CD4-positive, CD25-positive, alpha-beta regulatory T cell (primary cell): ENCODE results near the gene AATK. TPM values are rescaled to one million over a fixed set of nuclear protein-coding genes. Genes with fewer than 3 reads are reported as not detected.
A peak's percentile ranks its signal among the peaks of the same experiment; 100 is the strongest.

ENCODE experiments used
- ATAC-seq, 2 donors: fragments of 150-1000 bp; cut with Tn5 transposase; one replicate each; pipeline ENCODE4 v1.10.0; 2021; ENCODE audit warnings: low read depth in 2 of 2, moderate number of reproducible peaks in 2 of 2, moderate library complexity in 1 of 2
- DNase-seq, 3 donors: peaks; one replicate each; pipeline versions ENCODE4 v3.0.0 to v3.0.0-alpha.2; 2012 to 2022; ENCODE audit warnings: mixed read lengths in 1 of 3
- H3K27ac ChIP-seq: one replicate; pipeline ENCODE4 v1.7.0; 2013; ENCODE audit warnings: mild to moderate bottlenecking, low read length; ENCODE audit not compliant: insufficient read depth, poor library complexity, severe bottlenecking
- H3K27me3 ChIP-seq: one replicate; pipeline ENCODE4 v1.7.0; 2013; ENCODE audit warnings: low read length; ENCODE audit not compliant: control insufficient read depth, insufficient read depth
- H3K36me3 ChIP-seq: one replicate; pipeline ENCODE4 v1.7.0; 2013; ENCODE audit warnings: mild to moderate bottlenecking, low read length, moderate library complexity; ENCODE audit not compliant: control insufficient read depth, insufficient read depth
- H3K4me1 ChIP-seq: 2 replicates; pipeline ENCODE4 v1.7.0; 2013; ENCODE audit warnings: mild to moderate bottlenecking, low read length; ENCODE audit not compliant: insufficient read depth, control insufficient read depth, poor library complexity, severe bottlenecking
- H3K4me3 ChIP-seq: one replicate; pipeline ENCODE4 v1.7.0; 2013; ENCODE audit warnings: low read depth, mild to moderate bottlenecking, low read length, moderate library complexity
- H3K9me3 ChIP-seq, 2 experiments: 1 replicate in 1 of 2; 2 replicates in 1 of 2; pipeline ENCODE4 v1.7.0; 2013; ENCODE audit warnings: low read length in 2 of 2, mild to moderate bottlenecking in 1 of 2, moderate library complexity in 1 of 2; ENCODE audit not compliant: control insufficient read depth in 2 of 2
- H3K27ac Mint-ChIP-seq, 3 donors: one replicate each; pipeline ENCODE4 v1.8.0; 2020 to 2022; ENCODE audit warnings: mild to moderate bottlenecking in 3 of 3, mixed read lengths in 3 of 3, moderate library complexity in 2 of 3
- H3K27me3 Mint-ChIP-seq: one replicate; pipeline ENCODE4 v1.8.0; 2022; ENCODE audit warnings: mild to moderate bottlenecking, mixed read lengths
- H3K36me3 Mint-ChIP-seq: one replicate; pipeline ENCODE4 v1.8.0; 2020; ENCODE audit warnings: mixed read lengths
- H3K4me1 Mint-ChIP-seq, 4 donors: one replicate each; pipeline ENCODE4 v1.8.0; 2020 to 2022; ENCODE audit warnings: mixed read lengths in 4 of 4, mild to moderate bottlenecking in 1 of 4
- H3K4me3 Mint-ChIP-seq, 4 donors: one replicate each; pipeline ENCODE4 v1.8.0; 2020 to 2022; ENCODE audit warnings: mild to moderate bottlenecking in 4 of 4, mixed read lengths in 4 of 4, moderate library complexity in 3 of 4
- H3K9me3 Mint-ChIP-seq, 7 donors: one replicate each; pipeline ENCODE4 v1.8.0; 2020 to 2022; ENCODE audit warnings: mixed read lengths in 7 of 7, mild to moderate bottlenecking in 3 of 7, moderate library complexity in 2 of 7
- polyA plus RNA-seq, 4 donors: library from polyadenylated mRNA; unstranded; fragments of 300-500 nt; fragmentation: Illumina TruSeq; gene quantifications; one replicate each; pipeline ENCODE4 v1.2.3, GENCODE V29; 2021
- total RNA-seq: library from RNA; stranded (reverse); gene quantifications from one replicate; pipeline ENCODE4 v1.2.3, GENCODE V29; 2022

AATK gene
- total and polyA plus RNA-seq, 5 donors from 2014 or later: 0.03 to 0.26 (median 0.16) TPM; not detected in 2

- Mint-ChIP-seq H3K36me3 (no peaks in the 10 kb centered on the region), H3K27ac (peak overlapping the region in 1 of 3 donors; percentile 10), H3K9me3 (no peaks in the 10 kb centered on the region), H3K27me3 (no peaks in the 10 kb centered on the region), H3K4me3 (no peak overlapping the region), H3K4me1 (no peaks in the 10 kb centered on the region)
- H3K36me3 ChIP-seq: no peaks in the 10 kb centered on the region
- no peak for ATAC-seq
- no peaks in the 10 kb centered on the region for H3K4me1 ChIP-seq
- H3K27ac ChIP-seq: no peak overlapping the region
- H3K4me3 ChIP-seq: no peak overlapping the region
- no peaks in the 10 kb centered on the region for H3K27me3 ChIP-seq
- H3K9me3 ChIP-seq: no peaks in the 10 kb centered on the region
- DNase-seq: no peak
Measured at GRCh38 chr17:81073967-81074839, 91.8 kb downstream of the AATK start.

DNA sequence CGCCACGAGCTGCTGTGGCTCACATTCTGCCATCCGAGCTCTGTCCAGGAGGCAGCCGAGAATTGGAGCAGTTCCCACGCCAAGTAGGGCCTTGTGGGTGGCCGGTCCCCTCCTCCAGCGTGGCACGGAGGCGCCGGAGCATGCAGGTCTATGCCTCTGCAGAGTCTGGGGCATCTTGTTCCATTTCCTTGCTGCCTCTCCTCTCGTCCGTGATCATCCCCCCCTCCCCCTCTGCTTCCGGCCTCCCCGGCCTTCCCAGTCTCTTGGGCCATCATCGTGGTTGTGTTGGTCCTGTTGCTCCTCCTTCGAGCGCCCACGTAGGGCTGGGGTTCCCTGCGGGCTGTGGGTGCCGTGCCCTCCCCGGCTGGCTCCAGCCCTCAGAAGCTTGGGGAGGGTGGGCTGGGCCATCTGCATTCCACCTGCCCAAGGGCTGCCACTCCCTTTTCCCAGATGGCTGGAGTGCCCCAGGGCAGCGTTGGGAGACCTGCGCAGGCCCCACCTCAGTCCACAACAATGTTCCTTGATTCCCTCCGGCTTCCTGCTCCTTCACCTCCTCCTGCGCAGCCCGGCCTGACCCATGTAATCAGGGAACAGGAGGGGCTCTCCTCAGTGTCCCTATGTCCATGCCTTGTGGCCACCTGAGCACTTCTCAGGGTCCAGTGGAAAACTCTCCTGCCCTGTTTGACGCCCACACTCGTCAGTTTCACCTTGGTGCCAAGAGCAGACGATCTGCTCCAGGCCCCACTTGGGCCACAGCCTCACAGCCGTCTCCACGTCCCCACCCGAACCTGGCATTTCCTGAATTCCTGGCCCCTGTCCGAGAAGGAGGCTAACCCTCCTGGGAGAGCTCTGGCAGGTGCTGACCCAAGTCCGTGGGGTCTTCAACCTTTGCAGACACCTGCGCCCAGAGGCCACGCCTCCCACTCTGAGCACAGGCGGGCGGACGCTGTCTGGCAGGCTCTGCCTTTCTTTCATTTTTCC lies 94.0 kb downstream of the AATK start:
- H3K9me3 Mint-ChIP-seq: no peaks in the 10 kb centered on the region
- ATAC-seq (no peak), DNase-seq (no peak)
- no peaks in the 10 kb centered on the region for H3K27me3 Mint-ChIP-seq
- Histone ChIP-seq H3K36me3 (no peaks in the 10 kb centered on the region), H3K4me1 (no peaks in the 10 kb centered on the region), H3K27ac (no peak overlapping the region), H3K4me3 (no peak overlapping the region), H3K9me3 (no peaks in the 10 kb centered on the region), H3K27me3 (no peaks in the 10 kb centered on the region)
- H3K27ac Mint-ChIP-seq: no peak overlapping the region
- no peaks in the 10 kb centered on the region for H3K36me3 Mint-ChIP-seq
- H3K4me3 Mint-ChIP-seq: no peak overlapping the region
- no peaks in the 10 kb centered on the region for H3K4me1 Mint-ChIP-seq

DNA sequence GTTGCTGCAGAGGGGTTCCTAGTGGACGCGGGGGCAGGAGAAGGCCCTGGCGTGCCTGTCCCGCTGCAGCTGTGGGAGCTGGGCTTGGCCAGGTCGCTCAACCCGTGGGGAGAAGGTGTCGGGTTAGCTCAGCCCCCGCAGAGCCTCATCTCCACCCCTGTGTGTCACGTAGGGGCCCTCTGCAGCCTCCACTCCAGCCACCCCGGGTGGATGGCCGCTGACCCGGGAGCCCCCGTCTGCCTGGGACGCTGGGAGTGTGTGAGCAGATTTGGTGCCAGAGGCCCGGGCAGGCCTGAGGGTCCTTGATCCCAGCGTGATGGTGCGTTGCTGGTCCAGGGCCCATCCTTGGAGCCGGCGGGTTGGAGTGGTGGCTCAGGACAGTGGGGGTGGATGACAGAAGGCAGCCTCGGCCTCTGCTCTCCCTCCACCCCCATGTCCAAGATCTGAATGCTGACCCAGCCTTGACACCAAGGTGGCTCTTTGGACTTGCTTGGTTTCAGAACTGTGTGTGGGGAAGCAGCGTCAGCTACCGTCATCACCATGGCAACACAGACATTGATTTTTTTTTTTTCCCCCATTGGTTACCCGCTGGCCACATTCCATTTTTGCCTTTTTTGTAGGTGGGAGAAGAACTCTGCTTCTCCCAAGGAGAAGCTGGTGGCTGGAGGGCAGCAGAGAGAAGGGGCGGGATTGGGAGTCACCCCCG lies 95.3 kb downstream of the AATK start:
- Mint-ChIP-seq H3K4me1 (no peaks in the 10 kb centered on the region), H3K4me3 (no peak overlapping the region), H3K27ac (no peak overlapping the region), H3K9me3 (no peaks in the 10 kb centered on the region), H3K27me3 (no peaks in the 10 kb centered on the region), H3K36me3 (no peaks in the 10 kb centered on the region)
- Histone ChIP-seq H3K27ac (no peak overlapping the region), H3K4me1 (no peaks in the 10 kb centered on the region), H3K9me3 (no peaks in the 10 kb centered on the region), H3K27me3 (no peaks in the 10 kb centered on the region), H3K4me3 (no peak overlapping the region), H3K36me3 (no peaks in the 10 kb centered on the region)
- ATAC-seq (no peak), DNase-seq (no peak)

- H3K9me3 Mint-ChIP-seq: no peaks in the 10 kb centered on the region
- ATAC-seq: no peak
- H3K4me3 ChIP-seq: no peak overlapping the region
- no peaks in the 10 kb centered on the region for H3K4me1 Mint-ChIP-seq
- H3K27me3 Mint-ChIP-seq: no peaks in the 10 kb centered on the region
- H3K27ac ChIP-seq: no peak overlapping the region
- DNase-seq: no peak
- no peaks in the 10 kb centered on the region for H3K27me3 ChIP-seq
- no peaks in the 10 kb centered on the region for H3K9me3 ChIP-seq
- no peak overlapping the region for H3K4me3 Mint-ChIP-seq
- no peak overlapping the region for H3K27ac Mint-ChIP-seq
- no peaks in the 10 kb centered on the region for H3K4me1 ChIP-seq
- no peaks in the 10 kb centered on the region for H3K36me3 ChIP-seq
- no peaks in the 10 kb centered on the region for H3K36me3 Mint-ChIP-seq
Measured at GRCh38 chr17:81069135-81069645, 96.8 kb downstream of the AATK start.

- H3K27ac Mint-ChIP-seq: no peak overlapping the region
- H3K36me3 Mint-ChIP-seq: no peaks in the 10 kb centered on the region
- no peaks in the 10 kb centered on the region for H3K27me3 Mint-ChIP-seq
- H3K4me3 Mint-ChIP-seq: no peak overlapping the region
- H3K4me1 Mint-ChIP-seq: no peaks in the 10 kb centered on the region
- DNase-seq: no peak
- Histone ChIP-seq H3K36me3 (no peaks in the 10 kb centered on the region), H3K27me3 (no peaks in the 10 kb centered on the region), H3K4me1 (no peaks in the 10 kb centered on the region), H3K4me3 (no peak overlapping the region), H3K9me3 (no peaks in the 10 kb centered on the region), H3K27ac (no peak overlapping the region)
- no peaks in the 10 kb centered on the region for H3K9me3 Mint-ChIP-seq
- ATAC-seq: no peak
Measured at GRCh38 chr17:81068411-81069134, 97.4 kb downstream of the AATK start.

DNA sequence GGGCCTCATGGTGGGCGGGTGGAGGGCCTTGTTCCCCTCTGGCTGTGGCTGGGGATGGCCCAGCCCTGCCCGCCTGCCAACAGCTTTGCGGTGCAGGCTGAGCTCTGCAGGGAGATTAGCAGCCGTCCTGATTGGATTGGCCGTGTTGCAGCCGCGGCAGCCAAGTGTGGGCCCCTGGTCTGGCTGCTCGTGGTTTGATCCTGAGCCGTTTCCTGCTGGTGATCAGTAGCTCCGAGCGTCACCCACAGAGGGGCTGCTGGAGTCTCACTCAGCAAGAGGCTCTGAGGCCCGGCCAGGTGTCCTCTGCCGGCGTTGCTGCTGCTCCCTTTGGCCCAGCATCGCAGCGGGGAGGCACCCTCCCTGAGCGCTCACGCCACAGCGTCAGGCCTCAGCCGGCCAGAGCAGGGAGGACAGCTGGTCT lies 98.6 kb downstream of the AATK start:
- no peaks in the 10 kb centered on the region for H3K4me1 Mint-ChIP-seq
- H3K4me3 Mint-ChIP-seq: no peak overlapping the region
- ATAC-seq (no peak), DNase-seq (no peak)
- Histone ChIP-seq H3K4me1 (no peaks in the 10 kb centered on the region), H3K9me3 (no peaks in the 10 kb centered on the region), H3K4me3 (no peak overlapping the region), H3K36me3 (no peaks in the 10 kb centered on the region), H3K27me3 (no peaks in the 10 kb centered on the region), H3K27ac (no peak overlapping the region)
- no peaks in the 10 kb centered on the region for H3K9me3 Mint-ChIP-seq
- no peaks in the 10 kb centered on the region for H3K27me3 Mint-ChIP-seq
- H3K36me3 Mint-ChIP-seq: no peaks in the 10 kb centered on the region
- H3K27ac Mint-ChIP-seq: no peak overlapping the region
